Activated CD4-positive, alpha-beta memory T cell treated with anti-CD3 and anti-CD28 coated beads for 36 hours (primary cell): Measurements from ENCODE around the gene KIF18B. TPM values are rescaled to one million over a fixed set of nuclear protein-coding genes. Genes with fewer than 3 reads are reported as not detected.

Experiments used
- CTCF ChIA-PET: fragments of 350-600 bp; sonication (Branson Sonifier 250); formaldehyde crosslinking; loops from one replicate; lab custom pipeline; 2021; ENCODE audit warnings: antibody characterized with exemption, inconsistent platforms; lab: Charles Lee
- POLR2A ChIA-PET: fragments of 350-600 bp; sonication (Branson Sonifier 250); formaldehyde crosslinking; loops from one replicate; lab custom pipeline; 2021; ENCODE audit warnings: antibody characterized with exemption; lab: Charles Lee
- DNase-seq: peaks from one replicate; pipeline ENCODE4 v3.0.0-alpha.2; 2020
- H3K27ac Mint-ChIP-seq: one replicate; pipeline ENCODE4 v1.8.0; 2021; ENCODE audit warnings: mixed read lengths
- H3K27me3 Mint-ChIP-seq: one replicate; pipeline ENCODE4 v1.8.0; 2021; ENCODE audit warnings: mixed read lengths
- H3K36me3 Mint-ChIP-seq: one replicate; pipeline ENCODE4 v1.8.0; 2021; ENCODE audit warnings: mixed read lengths
- H3K4me1 Mint-ChIP-seq: one replicate; pipeline ENCODE4 v1.8.0; 2021; ENCODE audit warnings: low read depth, mixed read lengths
- H3K4me3 Mint-ChIP-seq: one replicate; pipeline ENCODE4 v1.8.0; 2021; ENCODE audit warnings: mild to moderate bottlenecking, mixed read lengths
- H3K9me3 Mint-ChIP-seq: one replicate; pipeline ENCODE4 v1.8.0; 2021; ENCODE audit warnings: mixed read lengths
- intact Hi-C: fragments of 100-400 bp; cut with micrococcal nuclease; formaldehyde crosslinking; loops from one replicate; pipeline ENCODE4 v1.15.1; 2023
- total RNA-seq, 2 experiments: library from RNA; stranded (reverse); gene quantifications; one replicate each; pipeline ENCODE4 v1.2.3, GENCODE V29; 2021

Gene KIF18B
- total RNA-seq, 2 experiments from 2014 or later: 36.2 to 42.9 TPM

DNA sequence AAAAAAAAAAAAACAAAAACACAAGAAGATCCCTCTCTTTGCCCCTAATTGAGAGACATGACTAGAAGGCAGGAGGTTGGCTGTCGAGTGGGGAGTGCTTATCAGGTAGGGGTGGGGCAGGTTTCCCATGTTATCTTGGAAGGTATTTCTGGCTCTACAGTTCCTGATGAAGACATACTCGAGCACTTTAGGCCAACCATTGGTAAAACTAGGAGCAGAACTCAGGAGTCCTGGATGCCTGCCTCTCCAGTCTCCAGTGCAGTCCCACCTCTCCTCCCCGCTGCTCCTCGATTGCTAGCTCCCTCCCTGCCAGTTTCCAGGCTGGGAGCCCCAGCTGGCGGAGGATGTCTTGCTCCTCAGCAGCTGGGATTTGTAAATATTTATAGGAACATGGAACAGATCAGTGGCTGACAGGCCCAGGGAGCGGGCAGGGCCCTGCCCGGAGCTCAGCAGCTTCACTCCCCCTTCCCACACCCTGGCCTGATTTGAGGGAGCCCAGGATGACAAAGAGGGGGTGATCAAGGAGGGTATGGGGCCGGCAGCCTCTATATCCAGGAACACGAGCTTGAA, 31.9 kb upstream of the KIF18B start:
- intact Hi-C loops: no loop called here
- peaks cover 2% of the 10 kb centered on the region for H3K4me1 Mint-ChIP-seq
- DNase-seq: no peak
- peaks cover 36% of the 10 kb centered on the region for H3K27me3 Mint-ChIP-seq
- no peak overlapping the region for H3K4me3 Mint-ChIP-seq
- ChIA-PET CTCF (interaction anchor here (2.1 kb wide), 1 partner anchor 42 kb away, joined by 8 read pairs; no protein-coding TSS in a partner anchor), POLR2A (interaction anchor here (0.6 kb wide), 1 partner anchor 260 kb away, joined by 4 read pairs; no protein-coding TSS in a partner anchor)
- no peak overlapping the region for H3K27ac Mint-ChIP-seq
- H3K9me3 Mint-ChIP-seq: no peaks in the 10 kb centered on the region
- H3K36me3 Mint-ChIP-seq: no peaks in the 10 kb centered on the region

DNA sequence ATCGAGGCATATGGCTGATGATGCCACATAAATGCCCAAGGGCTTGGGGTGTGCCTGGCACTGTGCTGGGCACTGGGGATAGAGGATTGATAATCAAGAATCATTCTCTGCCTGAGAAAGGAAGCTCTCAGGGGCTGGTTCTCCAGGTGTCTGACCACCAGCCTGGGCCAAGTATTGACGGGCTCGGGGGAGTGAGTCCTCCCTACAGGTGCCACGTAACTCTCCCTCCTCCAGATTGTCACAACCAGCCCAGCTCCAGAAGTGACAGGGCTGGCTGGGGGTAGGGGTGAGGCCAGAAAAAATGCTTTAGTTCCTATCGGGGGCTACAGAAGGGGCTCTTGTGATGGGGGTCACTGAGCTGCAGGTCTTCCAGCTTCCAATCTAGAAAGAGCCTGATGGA, 31.2 kb upstream of the KIF18B start:
- Mint-ChIP-seq H3K27ac (no peak overlapping the region), H3K4me1 (peaks cover 2% of the 10 kb centered on the region), H3K4me3 (no peak overlapping the region), H3K36me3 (no peaks in the 10 kb centered on the region), H3K27me3 (peaks cover 39% of the 10 kb centered on the region), H3K9me3 (no peaks in the 10 kb centered on the region)
- POLR2A ChIA-PET: no interaction called here
- no peak for DNase-seq
- CTCF ChIA-PET: interaction anchor here (2.1 kb wide), 1 partner anchor 43 kb away, joined by 8 read pairs; no protein-coding TSS in a partner anchor
- intact Hi-C loops: no loop called here

DNA sequence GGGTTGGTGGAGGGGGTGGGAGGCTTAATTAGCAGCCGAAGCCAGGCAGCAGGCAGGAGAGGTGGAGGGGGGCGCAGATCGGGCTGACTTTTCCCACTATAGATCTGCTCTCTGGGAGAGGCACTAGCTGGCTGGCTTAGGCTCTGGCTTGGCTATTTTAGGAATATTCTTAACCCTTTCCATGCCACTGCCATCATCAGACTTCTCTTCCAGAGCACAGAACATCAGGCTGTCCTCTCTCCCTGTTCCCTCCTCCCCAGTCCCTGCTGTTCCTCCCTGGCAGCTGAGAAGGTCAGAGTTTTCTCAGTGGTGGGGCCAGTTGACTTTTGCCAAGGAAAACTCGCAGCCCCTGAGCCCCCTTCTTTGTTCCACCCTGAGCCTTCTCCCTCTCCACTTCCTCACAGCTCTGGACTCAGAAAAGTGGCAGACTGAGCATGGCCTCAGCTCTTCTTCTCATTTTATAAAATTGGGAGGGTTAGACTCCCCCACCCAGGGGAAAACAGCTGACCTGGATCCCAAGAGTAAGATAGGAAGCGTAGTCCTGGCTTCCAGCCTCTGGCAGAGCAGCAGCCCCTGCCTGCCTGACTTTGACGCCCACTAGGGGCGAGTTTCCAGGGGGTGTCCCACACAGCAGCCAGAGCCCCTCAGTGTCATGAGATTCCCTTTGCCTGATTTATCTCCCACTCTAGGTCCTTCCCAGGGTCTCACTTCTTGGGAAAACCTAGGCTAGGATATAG, 30.4 kb upstream of the KIF18B start:
- intact Hi-C loops: no loop called here
- CTCF ChIA-PET: interaction anchor here (1.3 kb wide), 1 partner anchor 42 kb away, joined by 3 read pairs; no protein-coding TSS in a partner anchor

DNA sequence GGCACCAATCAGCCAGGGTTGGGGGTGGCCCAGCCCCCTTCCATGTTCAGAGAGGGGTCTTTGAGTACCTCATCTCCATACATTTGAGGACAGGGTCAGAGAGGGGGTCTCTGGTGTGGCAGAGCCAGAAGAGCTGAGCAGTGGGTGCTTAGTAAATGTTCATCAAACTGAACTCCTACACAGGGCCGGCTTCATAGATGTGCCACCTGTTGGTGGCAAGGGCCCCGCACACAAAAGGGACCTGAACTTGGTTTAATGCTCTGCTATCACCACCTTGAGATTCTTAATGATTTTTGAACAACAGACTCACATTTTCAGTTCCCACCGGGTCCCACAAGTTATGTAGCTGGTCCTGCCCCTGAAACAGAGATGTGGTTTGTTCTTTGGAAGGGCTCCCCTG, 29.5 kb upstream of the KIF18B start:
- H3K27me3 Mint-ChIP-seq: peaks cover 37% of the 10 kb centered on the region
- no peak overlapping the region for H3K27ac Mint-ChIP-seq
- DNase-seq: no peak
- H3K4me3 Mint-ChIP-seq: no peak overlapping the region
- ChIA-PET CTCF (interaction anchor here (1.3 kb wide), 1 partner anchor 43 kb away, joined by 3 read pairs; no protein-coding TSS in a partner anchor), POLR2A (no interaction called here)
- peaks cover 11% of the 10 kb centered on the region for H3K4me1 Mint-ChIP-seq
- intact Hi-C loops: no loop called here
- H3K9me3 Mint-ChIP-seq: no peaks in the 10 kb centered on the region
- H3K36me3 Mint-ChIP-seq: no peaks in the 10 kb centered on the region

More for the DNA sequence above, 30.4 kb upstream of the KIF18B start:
- POLR2A ChIA-PET: no interaction called here
- DNase-seq: no peak
- Mint-ChIP-seq H3K36me3 (no peaks in the 10 kb centered on the region), H3K9me3 (no peaks in the 10 kb centered on the region), H3K27me3 (peaks cover 40% of the 10 kb centered on the region), H3K4me3 (no peak overlapping the region), H3K27ac (no peak overlapping the region), H3K4me1 (peaks cover 2% of the 10 kb centered on the region)

DNA sequence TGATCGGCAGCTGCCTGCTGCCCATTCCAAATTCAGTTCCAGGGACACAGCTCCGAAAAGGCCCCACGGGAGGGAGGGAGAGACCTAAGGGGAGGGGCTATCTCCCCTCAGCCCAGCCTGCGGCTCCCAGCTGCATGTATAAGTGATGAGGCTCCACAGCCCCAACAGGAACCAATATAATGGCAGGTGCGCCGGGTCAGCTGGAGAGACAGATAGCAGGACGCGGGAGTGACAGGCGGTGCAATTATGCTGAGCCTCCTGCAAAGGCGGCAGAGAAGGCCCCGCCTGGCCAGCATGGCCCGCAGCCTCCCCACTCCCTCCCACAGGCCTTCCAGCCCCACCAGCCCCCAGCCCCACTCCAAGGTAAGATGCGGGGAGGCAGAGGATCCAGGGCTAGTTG, 28.6 kb upstream of the KIF18B start:
- CTCF ChIA-PET: no interaction called here

DNA sequence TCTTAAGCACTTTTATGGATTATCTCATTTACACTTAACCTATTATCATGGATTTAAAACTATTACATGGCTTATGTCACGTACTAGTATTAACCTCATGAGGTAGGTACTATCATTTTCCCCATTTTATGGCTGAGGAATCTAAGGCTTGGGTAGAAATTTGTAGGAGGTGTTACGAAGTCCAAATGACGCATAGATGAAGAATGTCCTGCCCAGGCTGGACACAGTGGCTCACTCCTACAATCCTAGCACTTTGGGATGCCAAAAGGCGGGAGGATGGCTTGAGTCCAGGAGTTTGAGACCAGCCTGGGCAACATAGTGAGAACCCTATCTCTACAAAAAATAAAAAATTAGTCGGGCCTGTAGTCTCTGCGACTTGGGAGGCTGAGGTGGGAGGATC, 25.4 kb upstream of the KIF18B start:
- H3K27ac Mint-ChIP-seq: peak overlapping the region; percentile 79
- no peaks in the 10 kb centered on the region for H3K9me3 Mint-ChIP-seq
- H3K36me3 Mint-ChIP-seq: no peaks in the 10 kb centered on the region
- H3K4me3 Mint-ChIP-seq: no peak overlapping the region
- peaks cover 32% of the 10 kb centered on the region for H3K4me1 Mint-ChIP-seq
- ChIA-PET CTCF (interaction anchor here (0.8 to 3.1 kb wide), 4 partner anchors 47 to 162 kb away, joined by 3 to 18 read pairs (median 4); partner anchors contain the start of gene ACBD4), POLR2A (no interaction called here)
- intact Hi-C loops: loop anchor here (1.0 to 2.0 kb wide), 3 partner anchors 26 to 88 kb away; partner anchors contain the start of genes KIF18B and NMT1
- H3K27me3 Mint-ChIP-seq: peaks cover 34% of the 10 kb centered on the region
- no peak for DNase-seq

More for the DNA sequence above, 28.6 kb upstream of the KIF18B start:
- no peak for DNase-seq
- intact Hi-C loops: no loop called here
- H3K27ac Mint-ChIP-seq: no peak overlapping the region
- no peaks in the 10 kb centered on the region for H3K9me3 Mint-ChIP-seq
- H3K4me1 Mint-ChIP-seq: peaks cover 17% of the 10 kb centered on the region
- no peak overlapping the region for H3K4me3 Mint-ChIP-seq
- POLR2A ChIA-PET: no interaction called here
- H3K36me3 Mint-ChIP-seq: no peaks in the 10 kb centered on the region
- H3K27me3 Mint-ChIP-seq: peaks cover 37% of the 10 kb centered on the region

DNA sequence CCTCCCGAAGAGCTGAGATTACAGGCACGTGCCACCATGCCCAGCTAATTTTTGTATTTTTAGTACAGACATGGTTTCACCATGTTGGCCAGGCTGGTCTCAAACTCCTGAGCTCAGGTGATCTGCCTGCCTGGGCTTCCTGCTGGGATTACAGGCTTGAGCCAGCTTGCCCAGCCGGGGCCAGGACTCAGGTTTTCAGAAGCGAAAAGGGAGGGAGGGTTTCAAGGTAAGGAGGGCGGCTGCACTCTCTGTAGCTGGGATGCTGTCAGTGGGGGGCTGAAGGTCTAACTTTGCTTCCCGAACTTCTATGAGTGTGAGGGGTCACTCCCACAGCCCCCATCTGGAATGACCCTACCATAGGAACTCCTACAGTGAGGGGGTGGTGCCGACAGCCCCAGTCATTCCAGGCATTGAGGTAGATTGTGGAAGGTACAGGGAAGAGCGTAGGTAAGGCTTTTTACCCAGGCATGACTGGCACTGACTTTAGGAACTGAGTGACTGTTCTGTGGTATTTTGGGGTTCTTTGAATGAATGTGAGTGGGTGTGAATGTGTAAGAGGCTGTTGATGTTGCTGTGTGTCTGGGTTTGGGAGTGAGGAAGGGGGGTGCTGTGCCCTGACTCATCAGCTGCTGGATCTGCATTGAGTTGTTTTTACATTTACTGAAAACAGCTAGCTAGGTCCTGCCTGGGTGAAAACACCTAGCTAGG, 24.4 kb upstream of the KIF18B start:
- Mint-ChIP-seq H3K4me3 (peak overlapping the region; percentile 4), H3K9me3 (no peaks in the 10 kb centered on the region), H3K27ac (peak overlapping the region; percentile 79), H3K4me1 (peaks cover 34% of the 10 kb centered on the region), H3K36me3 (no peaks in the 10 kb centered on the region), H3K27me3 (peaks cover 36% of the 10 kb centered on the region)
- POLR2A ChIA-PET: interaction anchor here (1.6 kb wide), 1 partner anchor 22 kb away, joined by 4 read pairs; no protein-coding TSS in a partner anchor
- intact Hi-C loops: loop anchor here (1.0 to 2.0 kb wide), 3 partner anchors 25 to 89 kb away; partner anchors contain the start of genes KIF18B and NMT1
- CTCF ChIA-PET: interaction anchor here (0.8 to 3.1 kb wide), 6 partner anchors 48 to 163 kb away, joined by 3 to 18 read pairs (median 4); partner anchors contain the start of gene ACBD4
- peak; percentile 89 for DNase-seq

DNA sequence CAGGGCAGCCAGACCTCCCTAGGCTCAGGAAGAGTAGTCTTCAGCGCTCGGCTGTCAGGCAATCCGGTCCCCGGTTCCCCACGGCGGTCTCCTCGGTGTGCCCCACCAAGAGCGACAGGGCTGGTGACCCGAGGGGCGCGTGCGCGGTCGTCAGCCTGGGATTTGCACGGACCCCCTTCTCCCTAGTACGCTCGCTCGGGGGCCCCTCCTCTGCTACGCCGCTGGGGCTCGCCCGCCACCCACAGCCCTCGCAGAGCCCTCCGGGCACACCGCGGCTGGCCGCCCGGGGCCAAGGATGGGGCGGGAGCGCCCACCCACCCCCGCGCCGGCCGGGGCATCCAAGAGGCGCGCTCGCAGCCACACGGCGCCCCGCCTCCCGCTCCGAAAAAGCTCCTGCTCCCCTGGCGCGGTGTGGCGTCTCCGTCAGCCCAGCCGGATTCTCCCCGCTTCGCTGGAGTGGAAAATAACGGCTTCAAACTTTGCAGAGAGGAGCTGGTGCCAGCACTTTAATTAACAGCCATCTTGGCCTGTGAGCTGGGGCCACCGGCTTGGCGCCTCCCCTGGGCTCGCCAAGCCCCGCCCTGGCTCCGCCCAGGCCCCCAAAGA, 22.7 kb upstream of the KIF18B start:
- Mint-ChIP-seq H3K27ac (no peak overlapping the region), H3K27me3 (peaks cover 46% of the 10 kb centered on the region), H3K9me3 (no peaks in the 10 kb centered on the region), H3K36me3 (no peaks in the 10 kb centered on the region), H3K4me3 (peak overlapping the region; percentile 26), H3K4me1 (peaks cover 37% of the 10 kb centered on the region)
- POLR2A ChIA-PET: interaction anchor here (1.0 to 1.6 kb wide), 2 partner anchors 24 to 81 kb away, joined by 3 to 4 read pairs; no protein-coding TSS in a partner anchor
- CTCF ChIA-PET: interaction anchor here (1.0 to 3.1 kb wide), 5 partner anchors 49 to 61 kb away, joined by 3 to 18 read pairs (median 6); no protein-coding TSS in a partner anchor
- intact Hi-C loops: no loop called here
- DNase-seq: peak; percentile 49

DNA sequence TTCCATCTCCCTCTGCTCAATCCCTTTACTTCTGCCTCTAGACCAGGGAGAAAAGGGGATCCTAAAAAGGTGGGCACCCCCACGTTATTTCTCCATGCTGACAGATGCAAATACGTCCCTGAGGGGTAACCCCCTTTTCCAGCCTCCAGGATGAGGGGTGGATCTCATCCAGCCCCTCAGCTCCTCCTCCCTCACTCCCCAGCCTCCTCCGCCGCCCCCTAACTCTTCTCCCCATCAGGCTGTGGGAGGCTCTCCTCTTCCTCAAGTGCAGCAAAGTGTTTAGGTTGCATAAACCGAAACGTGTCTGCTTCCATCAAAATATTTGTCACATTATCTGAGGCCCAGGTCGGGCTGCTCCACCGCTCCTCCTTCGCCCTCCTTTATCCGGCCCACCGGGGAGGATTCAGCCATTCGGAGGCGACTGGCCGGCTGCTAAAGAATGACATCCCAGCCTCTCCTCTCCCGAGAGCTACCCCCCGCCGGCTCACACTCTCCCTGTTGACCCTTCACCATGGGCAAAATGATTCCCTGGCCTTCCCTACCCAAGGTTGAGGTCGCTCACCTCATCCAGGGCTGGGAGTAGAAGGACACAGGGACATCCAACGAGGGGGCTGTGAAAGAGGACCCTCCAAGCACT, 21.7 kb upstream of the KIF18B start:
- DNase-seq: no peak
- no peaks in the 10 kb centered on the region for H3K9me3 Mint-ChIP-seq
- H3K27me3 Mint-ChIP-seq: peaks cover 47% of the 10 kb centered on the region
- H3K27ac Mint-ChIP-seq: no peak overlapping the region
- intact Hi-C loops: no loop called here
- peaks cover 37% of the 10 kb centered on the region for H3K4me1 Mint-ChIP-seq
- no peaks in the 10 kb centered on the region for H3K36me3 Mint-ChIP-seq
- ChIA-PET POLR2A (interaction anchor here (1.1 to 1.3 kb wide), 2 partner anchors 41 to 92 kb away, joined by 3 read pairs; partner anchors contain the start of gene NMT1), CTCF (interaction anchor here (0.9 to 2.1 kb wide), 2 partner anchors 49 to 91 kb away, joined by 3 to 6 read pairs; no protein-coding TSS in a partner anchor)
- H3K4me3 Mint-ChIP-seq: peak overlapping the region; percentile 13

DNA sequence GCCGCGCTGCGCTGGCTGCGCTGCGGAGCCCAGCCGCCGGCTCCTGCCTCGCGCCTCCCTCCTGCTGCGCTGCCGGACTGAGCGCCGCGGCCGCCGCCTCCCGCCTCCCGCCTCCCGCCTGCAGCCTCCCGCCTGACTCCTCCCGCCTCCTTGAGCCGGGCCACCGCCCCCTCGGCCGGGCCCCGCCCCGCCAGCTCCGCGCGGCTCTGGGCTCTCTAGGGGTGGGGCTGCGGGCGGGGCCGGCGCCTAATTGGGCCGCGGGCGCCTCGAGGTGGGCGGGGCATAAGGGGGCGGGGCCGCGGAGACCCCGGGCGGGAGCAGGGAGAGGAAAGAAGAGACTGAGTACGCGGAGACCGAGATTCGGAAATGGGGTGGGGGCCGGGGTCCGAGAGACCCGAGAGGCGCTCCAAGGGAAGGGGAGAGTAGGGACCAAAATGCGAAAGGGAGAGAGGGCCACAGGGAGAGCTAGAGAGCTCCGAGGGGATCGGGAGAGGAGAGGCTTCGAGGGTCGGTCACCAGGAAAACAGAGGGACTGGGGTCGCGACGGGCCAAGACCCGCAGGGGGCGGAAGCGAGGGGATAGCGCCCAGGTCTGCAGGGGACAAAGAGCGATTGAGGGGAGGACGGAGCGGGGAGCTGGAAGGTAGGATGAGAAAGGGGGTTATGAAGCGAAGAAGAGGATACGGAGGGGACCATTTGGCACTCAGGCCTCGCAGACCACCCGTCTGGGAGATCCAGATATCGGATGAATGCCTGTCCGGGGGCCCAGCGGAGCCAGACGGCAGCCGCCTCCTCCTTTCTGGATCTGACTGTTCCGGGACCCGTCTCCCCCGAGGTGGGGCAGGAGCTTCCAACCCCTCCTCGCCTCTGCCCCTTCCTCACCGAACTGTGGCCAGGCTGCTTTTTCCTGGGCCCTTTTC, 20.9 kb upstream of the KIF18B start, which contains the start of gene C1QL1:
C1QL1 (minus strand) TSS at position 79 of the 919 bp plus-strand sequence. CDS start 255 bp downstream, outside the sequence.
- POLR2A ChIA-PET: interaction anchor here (1.1 to 1.3 kb wide), 2 partner anchors 40 to 92 kb away, joined by 3 read pairs; partner anchors contain the start of gene NMT1
- Mint-ChIP-seq H3K36me3 (no peaks in the 10 kb centered on the region), H3K9me3 (no peaks in the 10 kb centered on the region), H3K27ac (no peak within 1 kb of the TSS), H3K27me3 (peaks cover 43% of the 10 kb centered on the region), H3K4me3 (peak within 1 kb of the TSS; percentile 56), H3K4me1 (peaks cover 37% of the 10 kb centered on the region)
- DNase-seq: peak; percentile 91
- intact Hi-C loops: no loop called here
- CTCF ChIA-PET: interaction anchor here (0.9 to 2.1 kb wide), 3 partner anchors 49 to 190 kb away, joined by 3 to 6 read pairs (median 3); no protein-coding TSS in a partner anchor
